HEK293 (cell line): Measurements from ENCODE around the gene TOMM6.

ENCODE experiments used
- CTCF ChIA-PET: fragments of 350-600 bp; formaldehyde crosslinking; extraction: SDS; loops from one replicate; lab custom pipeline; 2021; ENCODE audit warnings: antibody characterized with exemption; lab: Yijun Ruan, JAX
- POLR2A ChIA-PET: fragments of 300-600 bp; formaldehyde crosslinking; extraction: SDS; loops from one replicate; lab custom pipeline; 2020; ENCODE audit warnings: antibody characterized with exemption, inconsistent platforms; lab: Yijun Ruan, JAX
- H3K27ac ChIP-seq: fragments of 200-500 bp; sonication (Bioruptor generic); 2 replicates; pipeline ENCODE4 v1.5.1; 2014; ENCODE audit warnings: low read depth, low read length, control low read depth, inconsistent platforms; ENCODE audit errors: extremely low read depth
- H3K36me3 ChIP-seq, 2 experiments: fragments of 200-500 bp in 1 of 2; sonication (Bioruptor generic) in 1 of 2; 1 replicate in 1 of 2; 2 replicates in 1 of 2; pipeline ENCODE4 v1.5.1; 2014 to 2017; ENCODE audit warnings: inconsistent platforms in 2 of 2, low read length in 2 of 2; ENCODE audit not compliant: control insufficient read depth in 2 of 2, insufficient read depth in 1 of 2
- H3K4me1 ChIP-seq: fragments of 200-500 bp; sonication (Bioruptor generic); 2 replicates; pipeline ENCODE4 v1.5.1; 2014; ENCODE audit warnings: mild to moderate bottlenecking, low read length, inconsistent platforms; ENCODE audit not compliant: control insufficient read depth, insufficient read depth
- H3K4me3 ChIP-seq: 2 replicates; pipeline ENCODE4 v1.5.1; 2011; ENCODE audit warnings: low read depth, mild to moderate bottlenecking, control low read depth, low read length, moderate library complexity
- H3K9me3 ChIP-seq: fragments of 200-500 bp; sonication (Bioruptor generic); 2 replicates; pipeline ENCODE4 v1.5.1; 2014; ENCODE audit warnings: low read depth, low read length, inconsistent platforms; ENCODE audit not compliant: control insufficient read depth, insufficient read depth
- GLI2 ChIP-seq: fragments of 450-650 bp; formaldehyde crosslinking; IDR thresholded peaks from 2 replicates; pipeline ENCODE4; 2017; ENCODE audit warnings: missing biosample characterization, missing genetic modification characterization, low read depth, borderline replicate concordance
- GLIS2 ChIP-seq: fragments of 450-650 bp; formaldehyde crosslinking; IDR thresholded peaks from 2 replicates; pipeline ENCODE4 v1.5.1; 2016; ENCODE audit warnings: missing biosample characterization, missing genetic modification characterization
- TRIM28 ChIP-seq: IDR thresholded peaks from 2 replicates; pipeline ENCODE4 v1.6.1; 2011; ENCODE audit warnings: low read length, control low read depth, borderline replicate concordance
- ZBTB11 ChIP-seq: fragments of 450-650 bp; formaldehyde crosslinking; conservative IDR thresholded peaks from 2 replicates; pipeline ENCODE4 v1.5.1; 2016; ENCODE audit warnings: low read depth, missing biosample characterization, missing genetic modification characterization
- ZBTB17 ChIP-seq: fragments of 450-650 bp; formaldehyde crosslinking; IDR thresholded peaks from 2 replicates; pipeline ENCODE4 v1.5.1; 2016; ENCODE audit warnings: missing biosample characterization, missing genetic modification characterization
- ZNF138 ChIP-seq: fragments of 450-650 bp; formaldehyde crosslinking; IDR thresholded peaks from 2 replicates; pipeline ENCODE4 v1.5.1; 2016; ENCODE audit warnings: missing biosample characterization, missing genetic modification characterization, borderline replicate concordance
- ZNF23 ChIP-seq: fragments of 450-650 bp; formaldehyde crosslinking; IDR thresholded peaks from 2 replicates; pipeline ENCODE4 v1.5.1; 2016; ENCODE audit warnings: missing biosample characterization, missing genetic modification characterization, borderline replicate concordance
- ZNF280D ChIP-seq: fragments of 450-650 bp; formaldehyde crosslinking; IDR thresholded peaks from 2 replicates; pipeline ENCODE4 v1.5.1; 2016; ENCODE audit warnings: missing biosample characterization, missing genetic modification characterization
- ZNF391 ChIP-seq: fragments of 450-650 bp; formaldehyde crosslinking; IDR thresholded peaks from 2 replicates; pipeline ENCODE4 v1.5.1; 2016; ENCODE audit warnings: low read depth, missing biosample characterization, missing genetic modification characterization, borderline replicate concordance
- ZNF426 ChIP-seq: fragments of 450-650 bp; formaldehyde crosslinking; IDR thresholded peaks from 2 replicates; pipeline ENCODE4 v1.5.1; 2017; ENCODE audit warnings: missing biosample characterization, missing genetic modification characterization, mild to moderate bottlenecking, inconsistent platforms, moderate library complexity
- ZNF473 ChIP-seq: fragments of 450-650 bp; formaldehyde crosslinking; IDR thresholded peaks from 2 replicates; pipeline ENCODE4 v1.5.1; 2017; ENCODE audit warnings: missing biosample characterization, missing genetic modification characterization
- ZNF645 ChIP-seq: fragments of 450-650 bp; formaldehyde crosslinking; IDR thresholded peaks from 2 replicates; pipeline ENCODE4; 2016; ENCODE audit warnings: missing biosample characterization, missing genetic modification characterization
- ZNF76 ChIP-seq: fragments of 450-650 bp; formaldehyde crosslinking; IDR thresholded peaks from 2 replicates; pipeline ENCODE4; 2016; ENCODE audit warnings: low read depth, missing biosample characterization, missing genetic modification characterization, borderline replicate concordance
- ZNF843 ChIP-seq: fragments of 450-650 bp; formaldehyde crosslinking; IDR thresholded peaks from 2 replicates; pipeline ENCODE4 v1.5.1; 2016; ENCODE audit warnings: missing biosample characterization, missing genetic modification characterization
- TF ChIP-seq, protein P1 (sequence below): fragments of 450-650 bp; formaldehyde crosslinking; IDR thresholded peaks from 2 replicates; pipeline ENCODE4 v1.5.1; 2016; ENCODE audit warnings: missing biosample characterization, missing genetic modification characterization, low read depth
- TF ChIP-seq, protein P2 (sequence below): fragments of 450-650 bp; formaldehyde crosslinking; IDR thresholded peaks from 2 replicates; pipeline ENCODE4 v1.5.1; 2016; ENCODE audit warnings: missing biosample characterization, missing genetic modification characterization
- TF ChIP-seq, protein P3 (sequence below): fragments of 450-650 bp; formaldehyde crosslinking; IDR thresholded peaks from 2 replicates; pipeline ENCODE4 v1.5.1; 2016; ENCODE audit warnings: missing biosample characterization, missing genetic modification characterization

The TOMM6 gene

DNA sequence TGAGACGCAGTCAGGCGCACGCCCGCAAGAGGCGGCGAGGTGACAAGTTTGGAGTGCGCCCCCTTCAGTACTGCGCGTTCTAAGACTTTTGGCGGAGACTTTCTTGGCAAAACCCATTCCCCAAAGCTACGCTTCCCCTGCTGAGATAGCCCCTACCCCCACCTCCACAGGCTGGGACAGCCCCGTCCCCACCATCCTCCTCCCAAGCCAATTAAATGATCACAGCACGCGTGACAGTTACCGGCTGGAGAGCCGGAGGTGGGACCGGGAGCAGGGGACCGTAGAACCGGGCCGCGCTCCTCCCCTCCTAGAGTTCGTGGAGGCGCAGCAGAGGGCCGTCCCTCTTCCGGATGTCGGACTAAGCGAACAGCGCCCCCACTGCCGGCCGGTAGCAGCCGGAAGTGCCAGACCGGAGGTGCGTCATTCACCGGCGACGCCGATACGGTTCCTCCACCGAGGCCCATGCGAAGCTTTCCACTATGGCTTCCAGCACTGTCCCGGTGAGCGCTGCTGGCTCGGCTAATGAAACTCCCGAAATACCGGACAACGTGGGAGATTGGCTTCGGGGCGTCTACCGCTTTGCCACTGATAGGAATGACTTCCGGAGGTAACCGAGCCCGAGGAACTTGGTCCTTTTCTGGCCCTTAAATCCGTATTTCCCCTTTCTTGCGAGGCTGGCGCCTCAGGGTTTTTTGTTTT is at the start of gene TOMM6 (continued):
- TF ChIP-seq ZBTB11 (peak; percentile 95), ZNF280D (tag by site-specific recombination) (0 out of 2 replicates have a peak, but pooled peaks have one; percentile 27)

DNA sequence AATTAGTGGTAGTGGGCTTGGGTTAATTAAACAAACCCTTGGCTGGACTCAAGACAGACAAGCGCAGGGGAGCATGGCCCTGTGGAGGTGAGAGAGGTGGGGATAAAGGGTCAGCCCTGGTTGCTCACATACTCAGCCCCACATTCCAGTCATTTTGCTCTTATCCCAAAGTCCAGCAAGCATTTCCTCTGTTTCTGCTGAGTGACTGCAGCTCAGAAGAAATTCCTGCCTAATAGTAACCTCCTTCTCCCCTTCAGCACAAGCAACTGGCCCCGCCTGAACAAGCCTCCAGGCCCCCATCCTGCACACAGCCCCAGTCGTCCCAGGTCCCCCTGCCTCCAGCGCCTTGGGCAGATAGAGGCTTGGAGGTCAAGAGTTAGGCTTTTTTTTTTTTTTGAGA is 48.5 kb upstream of the TOMM6 start:
- H3K36me3 ChIP-seq: no peaks in the 10 kb centered on the region
- TF ChIP-seq ZNF426 (tag by site-specific recombination) (no peak), ZNF391 (no peak), ZNF473 (tag by site-specific recombination) (no peak)
- H3K4me1 ChIP-seq: no peaks in the 10 kb centered on the region
- no peak overlapping the region for H3K4me3 ChIP-seq
- ChIA-PET CTCF (interaction anchor here (1.0 kb wide), 1 partner anchor 39 kb away, joined by 3 read pairs; no protein-coding TSS in a partner anchor), POLR2A (no interaction called here)
- H3K9me3 ChIP-seq: no peaks in the 10 kb centered on the region
- H3K27ac ChIP-seq: no peak overlapping the region

DNA sequence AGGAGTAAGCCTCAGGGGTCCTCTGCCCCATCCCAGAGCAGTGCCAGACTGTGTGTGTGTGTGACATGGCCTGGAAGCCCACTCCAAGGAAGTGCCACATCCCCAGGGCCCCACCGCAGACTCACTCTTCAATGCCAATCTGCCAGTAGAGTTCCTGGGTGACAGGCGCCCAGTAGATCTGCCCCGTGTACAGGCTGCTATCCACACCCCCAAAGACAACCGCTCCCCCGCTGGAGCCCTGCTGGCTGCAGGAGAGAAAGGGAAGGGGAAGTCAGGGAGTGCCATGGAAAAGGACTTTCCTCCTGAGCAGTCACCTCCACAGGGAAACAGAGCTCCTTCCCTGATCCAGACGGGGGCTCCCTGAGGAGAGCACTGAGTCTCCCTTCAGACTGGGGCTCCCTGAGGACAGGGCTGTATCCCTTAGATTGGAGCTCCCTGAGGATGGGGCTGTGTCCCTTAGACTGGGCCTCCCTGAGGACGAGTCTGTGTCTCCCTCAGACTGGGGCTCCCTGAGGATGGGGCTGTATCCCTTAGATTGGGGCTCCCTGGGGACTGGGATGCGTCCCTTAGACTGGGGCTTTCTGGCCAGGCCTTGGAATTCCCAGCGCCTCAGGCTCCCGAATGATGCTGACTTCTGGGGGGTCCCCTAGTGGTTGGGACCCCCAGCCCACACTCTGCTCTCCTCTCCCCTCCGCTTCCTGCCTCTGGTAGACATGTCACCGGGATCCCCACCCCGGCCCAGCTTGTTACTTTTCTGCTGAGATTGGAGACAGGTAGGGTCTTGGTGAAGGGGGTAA is 46.9 kb upstream of the TOMM6 start:
- ChIA-PET POLR2A (interaction anchor here (0.6 kb wide), 1 partner anchor 12 kb away, joined by 6 read pairs; no protein-coding TSS in a partner anchor), CTCF (interaction anchor here (0.6 to 0.8 kb wide), 3 partner anchors 35 to 437 kb away, joined by 3 read pairs; no protein-coding TSS in a partner anchor)
- Histone ChIP-seq H3K4me1 (no peaks in the 10 kb centered on the region), H3K27ac (no peak overlapping the region), H3K4me3 (no peak overlapping the region), H3K9me3 (no peaks in the 10 kb centered on the region), H3K36me3 (no peaks in the 10 kb centered on the region)
- TF ChIP-seq GLIS2 (tag by site-specific recombination): no peak
- TF ChIP-seq, protein P1, sequence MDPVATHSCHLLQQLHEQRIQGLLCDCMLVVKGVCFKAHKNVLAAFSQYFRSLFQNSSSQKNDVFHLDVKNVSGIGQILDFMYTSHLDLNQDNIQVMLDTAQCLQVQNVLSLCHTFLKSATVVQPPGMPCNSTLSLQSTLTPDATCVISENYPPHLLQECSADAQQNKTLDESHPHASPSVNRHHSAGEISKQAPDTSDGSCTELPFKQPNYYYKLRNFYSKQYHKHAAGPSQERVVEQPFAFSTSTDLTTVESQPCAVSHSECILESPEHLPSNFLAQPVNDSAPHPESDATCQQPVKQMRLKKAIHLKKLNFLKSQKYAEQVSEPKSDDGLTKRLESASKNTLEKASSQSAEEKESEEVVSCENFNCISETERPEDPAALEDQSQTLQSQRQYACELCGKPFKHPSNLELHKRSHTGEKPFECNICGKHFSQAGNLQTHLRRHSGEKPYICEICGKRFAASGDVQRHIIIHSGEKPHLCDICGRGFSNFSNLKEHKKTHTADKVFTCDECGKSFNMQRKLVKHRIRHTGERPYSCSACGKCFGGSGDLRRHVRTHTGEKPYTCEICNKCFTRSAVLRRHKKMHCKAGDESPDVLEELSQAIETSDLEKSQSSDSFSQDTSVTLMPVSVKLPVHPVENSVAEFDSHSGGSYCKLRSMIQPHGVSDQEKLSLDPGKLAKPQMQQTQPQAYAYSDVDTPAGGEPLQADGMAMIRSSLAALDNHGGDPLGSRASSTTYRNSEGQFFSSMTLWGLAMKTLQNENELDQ (tag by site-specific recombination): no peak
- TF ChIP-seq TRIM28: no peak
- TF ChIP-seq GLI2 (tag by site-specific recombination): no peak
- TF ChIP-seq, protein P2, sequence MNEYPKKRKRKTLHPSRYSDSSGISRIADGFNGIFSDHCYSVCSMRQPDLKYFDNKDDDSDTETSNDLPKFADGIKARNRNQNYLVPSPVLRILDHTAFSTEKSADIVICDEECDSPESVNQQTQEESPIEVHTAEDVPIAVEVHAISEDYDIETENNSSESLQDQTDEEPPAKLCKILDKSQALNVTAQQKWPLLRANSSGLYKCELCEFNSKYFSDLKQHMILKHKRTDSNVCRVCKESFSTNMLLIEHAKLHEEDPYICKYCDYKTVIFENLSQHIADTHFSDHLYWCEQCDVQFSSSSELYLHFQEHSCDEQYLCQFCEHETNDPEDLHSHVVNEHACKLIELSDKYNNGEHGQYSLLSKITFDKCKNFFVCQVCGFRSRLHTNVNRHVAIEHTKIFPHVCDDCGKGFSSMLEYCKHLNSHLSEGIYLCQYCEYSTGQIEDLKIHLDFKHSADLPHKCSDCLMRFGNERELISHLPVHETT (tag by site-specific recombination): no peak
- no peak for TF ChIP-seq ZBTB17
- no peak for TF ChIP-seq ZNF138
- TF ChIP-seq, protein P3, sequence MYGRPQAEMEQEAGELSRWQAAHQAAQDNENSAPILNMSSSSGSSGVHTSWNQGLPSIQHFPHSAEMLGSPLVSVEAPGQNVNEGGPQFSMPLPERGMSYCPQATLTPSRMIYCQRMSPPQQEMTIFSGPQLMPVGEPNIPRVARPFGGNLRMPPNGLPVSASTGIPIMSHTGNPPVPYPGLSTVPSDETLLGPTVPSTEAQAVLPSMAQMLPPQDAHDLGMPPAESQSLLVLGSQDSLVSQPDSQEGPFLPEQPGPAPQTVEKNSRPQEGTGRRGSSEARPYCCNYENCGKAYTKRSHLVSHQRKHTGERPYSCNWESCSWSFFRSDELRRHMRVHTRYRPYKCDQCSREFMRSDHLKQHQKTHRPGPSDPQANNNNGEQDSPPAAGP (tag by site-specific recombination): no peak
- no peak for TF ChIP-seq ZNF645 (tag by site-specific recombination)
- no peak for TF ChIP-seq ZNF76 (tag by site-specific recombination)
- TF ChIP-seq ZNF843: no peak
- no peak for TF ChIP-seq ZNF23
